LNCaP clone FGC (cell line): ENCODE results near the gene ACR.

ENCODE experiments used
- DNase-seq: peaks from one replicate; pipeline ENCODE4 v3.0.0-alpha.2; 2011; ENCODE audit warnings: low read depth
- H3K4me3 ChIP-seq: 2 replicates; pipeline ENCODE4 v1.5.1; 2011; ENCODE audit warnings: mild to moderate bottlenecking, low read depth, low read length, control low read depth
- CTCF ChIP-seq: IDR thresholded peaks from 2 replicates; pipeline ENCODE4 v1.5.1; 2012; ENCODE audit warnings: mild to moderate bottlenecking; ENCODE audit not compliant: control insufficient read depth, insufficient read depth; ENCODE audit errors: extremely low read depth

The ACR gene

GRCh38 chr22:50703726-50704509 lies 34.1 kb upstream of the ACR start:
- TF ChIP-seq CTCF = no peak
- no peak overlapping the region for H3K4me3 ChIP-seq
- DNase-seq = no peak

- no peak overlapping the region for H3K4me3 ChIP-seq
- no peak for DNase-seq
- no peak for TF ChIP-seq CTCF
These were observed 33.3 kb upstream of the ACR start for GRCh38 chr22:50704510-50705218.

- TF ChIP-seq CTCF = no peak
- no peak overlapping the region for H3K4me3 ChIP-seq
These were observed 32.7 kb upstream of the ACR start for GRCh38 chr22:50705219-50705691.

GRCh38 chr22:50705851-50706351 lies 32.1 kb upstream of the ACR start:
- no peak for DNase-seq
- no peak overlapping the region for H3K4me3 ChIP-seq
- TF ChIP-seq CTCF = no peak

More at GRCh38 chr22:50705219-50705691, 32.7 kb upstream of the ACR start:
- no peak for DNase-seq

GRCh38 chr22:50706481-50707125 lies 31.4 kb upstream of the ACR start:
- H3K4me3 ChIP-seq = no peak overlapping the region
- TF ChIP-seq CTCF = no peak
- DNase-seq = no peak

- no peak for TF ChIP-seq CTCF
- no peak overlapping the region for H3K4me3 ChIP-seq
- DNase-seq = no peak
These were observed 29.5 kb upstream of the ACR start for GRCh38 chr22:50708474-50708873.
